Neuronal stem cell (in vitro differentiated cells): ENCODE measurements around the gene DTX2. TPM values are rescaled to one million over a fixed set of nuclear protein-coding genes. Genes with fewer than 3 reads are reported as not detected.
"Not testable (repeated sequence)": the region's sequence is repeated elsewhere in the genome, so short reads cannot be mapped to it uniquely, and the experiment has no call there.

Experiments used
- DNase-seq: peaks from one replicate; pipeline ENCODE4 v3.0.0-alpha.2; 2013; ENCODE audit warnings: low spot score
- H2AFZ ChIP-seq: one replicate; pipeline ENCODE4 v1.6.1; 2013; ENCODE audit warnings: mild to moderate bottlenecking, low read length, inconsistent platforms
- H2AK5ac ChIP-seq: 2 replicates; pipeline ENCODE4 v1.6.1; 2013; ENCODE audit warnings: low read depth, mild to moderate bottlenecking, inconsistent platforms, low read length, moderate library complexity, mixed read lengths
- H2BK120ac ChIP-seq: 2 replicates; pipeline ENCODE4 v1.6.1; 2013; ENCODE audit warnings: low read depth, mild to moderate bottlenecking, inconsistent platforms, low read length, moderate library complexity, mixed read lengths
- H2BK12ac ChIP-seq: one replicate; pipeline ENCODE4 v1.6.1; 2013; ENCODE audit warnings: low read length, inconsistent platforms
- H2BK15ac ChIP-seq: 2 replicates; pipeline ENCODE4 v1.6.1; 2013; ENCODE audit warnings: mild to moderate bottlenecking, low read length, inconsistent platforms, mixed read lengths
- H2BK5ac ChIP-seq: one replicate; pipeline ENCODE4 v1.6.1; 2013; ENCODE audit warnings: inconsistent platforms, mild to moderate bottlenecking, low read length, moderate library complexity
- H3K14ac ChIP-seq: one replicate; pipeline ENCODE4 v1.6.1; 2013; ENCODE audit warnings: low read length, inconsistent platforms
- H3K18ac ChIP-seq: 2 replicates; pipeline ENCODE4 v1.6.1; 2013; ENCODE audit warnings: low read length, inconsistent platforms
- H3K23ac ChIP-seq: 2 replicates; pipeline ENCODE4 v1.6.1; 2013; ENCODE audit warnings: low read depth, mild to moderate bottlenecking, mixed read lengths, low read length, inconsistent platforms; ENCODE audit not compliant: poor library complexity
- H3K27ac ChIP-seq: replicated peaks from 3 replicates; pipeline ENCODE4 v1.5.1; 2013; ENCODE audit warnings: low read length, inconsistent platforms
- H3K27me3 ChIP-seq, 3 experiments: 2 replicates each; pipeline ENCODE4 v1.6.1; 2013; ENCODE audit warnings: low read length in 3 of 3, mild to moderate bottlenecking in 2 of 3, inconsistent platforms in 1 of 3, low read depth in 1 of 3, mixed read lengths in 1 of 3, moderate library complexity in 1 of 3; ENCODE audit not compliant: control insufficient read depth in 3 of 3, insufficient read depth in 3 of 3
- H3K36me3 ChIP-seq, 2 donors: replicated peaks in 1 of 2; 2 replicates each; pipeline ENCODE4 v1.6.1; 2013; ENCODE audit warnings: low read length in 2 of 2; ENCODE audit not compliant: control insufficient read depth in 2 of 2, insufficient read depth in 2 of 2
- H3K4ac ChIP-seq: 2 replicates; pipeline ENCODE4 v1.6.1; 2013; ENCODE audit warnings: inconsistent platforms, mild to moderate bottlenecking, low read length, moderate library complexity
- H3K4me1 ChIP-seq, 2 donors: 1 replicate in 1 of 2; 2 replicates in 1 of 2; pipeline ENCODE4 v1.6.1; 2013; ENCODE audit warnings: low read length in 2 of 2, low read depth in 1 of 2; ENCODE audit not compliant: control insufficient read depth in 2 of 2, insufficient read depth in 1 of 2
- H3K4me2 ChIP-seq: one replicate; pipeline ENCODE4 v1.6.1; 2013; ENCODE audit warnings: mild to moderate bottlenecking, low read length, inconsistent platforms; ENCODE audit not compliant: insufficient read depth, poor library complexity, severe bottlenecking
- H3K4me3 ChIP-seq, 2 donors: 2 replicates each; pipeline ENCODE4 v1.5.1; 2013; ENCODE audit warnings: low read length in 2 of 2, mild to moderate bottlenecking in 2 of 2, inconsistent platforms in 1 of 2, moderate library complexity in 1 of 2
- H3K79me1 ChIP-seq: one replicate; pipeline ENCODE4 v1.6.1; 2013; ENCODE audit warnings: low read depth, mild to moderate bottlenecking, inconsistent platforms, low read length, moderate library complexity
- H3K9ac ChIP-seq: one replicate; pipeline ENCODE4 v1.6.1; 2013; ENCODE audit warnings: mild to moderate bottlenecking, low read depth, low read length, inconsistent platforms; ENCODE audit not compliant: poor library complexity
- H3K9me3 ChIP-seq, 2 donors: replicated peaks in 1 of 2; 2 replicates each; pipeline versions ENCODE3 to v1.6.1; 2013; ENCODE audit warnings: low read length in 2 of 2, mild to moderate bottlenecking in 2 of 2, inconsistent platforms in 1 of 2, low read depth in 1 of 2, mixed read lengths in 1 of 2, moderate library complexity in 1 of 2; ENCODE audit not compliant: control insufficient read depth in 2 of 2, insufficient read depth in 1 of 2
- H4K8ac ChIP-seq: one replicate; pipeline ENCODE4 v1.6.1; 2013; ENCODE audit warnings: low read depth, mild to moderate bottlenecking, inconsistent platforms, low read length, moderate library complexity
- H4K91ac ChIP-seq: one replicate; pipeline ENCODE4 v1.6.1; 2013; ENCODE audit warnings: low read length, low read depth, mild to moderate bottlenecking, inconsistent platforms; ENCODE audit not compliant: poor library complexity
- WGBS, 2 donors: extraction: QIAGEN DNeasy Blood & Tissue Kit; methylation state at CpG; one replicate each; pipeline ENCODE4 v1.1.7; 2013; ENCODE audit warnings: missing lambda C conversion rate in 2 of 2, mixed read lengths in 1 of 2; ENCODE audit not compliant: insufficient read length in 2 of 2, insufficient replicate concordance in 1 of 2; ENCODE audit errors: extremely low coverage in 2 of 2; 5-methylcytosine and 5-hydroxymethylcytosine counted together
- polyA plus RNA-seq, 2 experiments: library from polyadenylated mRNA; stranded (reverse); fragments of 200-250 nt; gene quantifications; one replicate each; pipeline ENCODE4 v1.2.3, GENCODE V29; 2013

Gene DTX2
- polyA plus RNA-seq (2013, experiment 1 of 2) = 12.1 TPM
- polyA plus RNA-seq (2013, experiment 2 of 2) = 12.0 TPM

DNA sequence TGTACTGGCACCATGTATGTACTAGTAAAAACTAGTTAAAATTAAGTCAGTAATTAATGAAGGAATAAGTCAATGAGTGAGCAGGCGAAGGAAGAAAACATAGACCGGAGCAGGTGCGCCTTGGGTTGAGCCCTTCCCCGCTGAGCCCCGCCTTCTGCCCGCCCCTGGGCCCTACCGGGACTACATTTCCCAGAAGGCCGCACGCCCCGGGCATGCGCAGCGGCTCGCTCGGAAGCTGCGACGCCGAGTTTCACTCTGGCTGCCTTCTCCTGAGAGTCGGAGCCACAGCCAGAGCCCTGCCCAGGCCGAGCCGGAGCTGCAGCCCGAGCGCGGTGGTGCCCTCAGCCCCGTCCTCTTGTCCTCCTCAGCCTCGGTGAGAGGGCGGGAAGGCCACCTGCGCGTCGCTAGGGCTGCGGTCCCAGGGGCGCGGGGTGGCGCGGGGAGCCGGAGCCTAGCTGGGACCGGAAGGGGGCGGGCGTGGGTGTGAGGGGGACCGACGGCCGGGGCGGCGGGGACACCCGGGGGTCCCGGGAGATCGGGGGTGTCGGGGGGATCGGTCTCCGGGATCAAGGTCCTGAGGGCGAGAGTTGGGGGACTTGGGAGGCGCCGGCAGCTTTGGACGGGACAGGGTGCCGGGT lies at the start of gene DTX2:
TSS of gene DTX2 (plus strand) at position 246 of the 638 bp plus-strand sequence. CDS start 18,801 bp downstream, outside the sequence.
- Histone ChIP-seq H2AFZ (peak within 1 kb of the TSS; percentile 68), H3K9ac (peak within 1 kb of the TSS; percentile 77), H3K4me3 (peak within 1 kb of the TSS; percentile 45 to 77)
- not testable (repeated sequence) for H3K4me2 ChIP-seq, H2BK12ac ChIP-seq, H3K27me3 ChIP-seq, H2BK120ac ChIP-seq, H3K14ac ChIP-seq, H3K18ac ChIP-seq, H2AK5ac ChIP-seq, H2BK15ac ChIP-seq, H3K4me1 ChIP-seq, H3K9me3 ChIP-seq, DNase-seq, H3K36me3 ChIP-seq, H3K79me1 ChIP-seq, H4K8ac ChIP-seq, H2BK5ac ChIP-seq, H3K4ac ChIP-seq, H3K23ac ChIP-seq, H3K27ac ChIP-seq, H4K91ac ChIP-seq
- no CpG with 5 or more reads among the region's 54 CpGs for WGBS, 2 donors

DNA sequence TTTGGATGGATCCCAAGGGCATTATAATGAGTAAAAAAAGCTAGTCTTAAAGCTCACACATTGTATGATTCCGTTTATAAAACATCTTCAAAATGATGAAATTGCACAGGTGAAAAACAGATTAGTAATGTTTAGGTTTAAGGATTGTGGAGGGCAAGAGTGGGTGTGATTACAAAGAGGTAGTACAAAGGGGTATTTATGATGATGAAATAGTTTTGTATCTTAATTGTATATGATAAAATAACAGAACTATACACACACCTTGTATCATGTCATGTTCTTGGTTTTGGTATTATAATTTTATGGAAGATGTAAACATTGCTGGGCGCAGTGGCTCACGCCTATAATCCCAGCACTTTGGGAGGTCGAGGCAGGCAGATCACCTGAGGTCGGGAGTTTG lies 49.3 kb upstream of the DTX2 start:
- Histone ChIP-seq H3K23ac (no peak overlapping the region), H2BK5ac (no peak overlapping the region), H3K27me3 (no peaks in the 10 kb centered on the region), H3K4me3 (no peak overlapping the region), H3K4ac (no peak overlapping the region), H3K79me1 (no peaks in the 10 kb centered on the region), H3K9me3 (no peaks in the 10 kb centered on the region), H2BK12ac (no peak overlapping the region), H2AFZ (no peak overlapping the region), H3K36me3 (no peaks in the 10 kb centered on the region), H2BK120ac (no peak overlapping the region), H2BK15ac (no peak overlapping the region), H2AK5ac (no peak overlapping the region), H3K4me2 (no peak overlapping the region), H3K9ac (no peak overlapping the region), H3K4me1 (peaks cover 3 to 14% of the 10 kb centered on the region in 2 donors), H4K91ac (no peak overlapping the region), H4K8ac (no peak overlapping the region), H3K18ac (no peak overlapping the region), H3K27ac (no peak overlapping the region), H3K14ac (no peak overlapping the region)
- no peak for DNase-seq
- WGBS, 2 donors = no CpG with 5 or more reads among the region's 5 CpGs

DNA sequence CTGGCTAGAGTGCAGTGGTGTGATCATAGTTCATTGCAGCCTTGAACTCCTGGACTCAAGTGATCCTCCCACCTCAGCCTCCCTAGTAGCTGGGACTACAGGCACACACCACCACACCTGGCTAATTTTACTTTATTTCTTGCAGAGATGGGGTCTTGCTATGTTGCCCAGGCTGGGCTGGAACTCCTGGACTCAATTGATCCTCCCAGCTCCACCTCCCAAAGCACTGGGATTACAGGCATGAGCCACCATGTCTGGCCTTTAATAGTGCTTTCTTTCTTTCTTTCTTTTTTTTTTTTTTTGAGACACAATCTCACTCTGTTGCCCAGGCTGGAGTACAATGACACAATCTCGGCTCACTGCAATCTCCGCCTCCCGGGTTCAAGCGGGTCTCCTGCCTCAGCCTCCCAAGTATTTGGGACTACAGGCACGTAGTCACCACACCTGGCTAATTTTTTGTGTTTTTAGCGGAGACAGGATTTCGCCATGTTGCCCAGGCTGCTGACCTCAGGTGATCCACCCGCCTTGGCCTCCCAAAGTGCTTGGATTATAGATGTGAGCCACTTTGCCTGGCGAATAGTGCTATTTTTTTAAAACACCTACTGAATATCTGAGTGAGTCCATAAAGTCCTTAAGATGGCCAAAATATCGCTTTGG lies 43.7 kb upstream of the DTX2 start:
- H3K36me3 ChIP-seq, H3K14ac ChIP-seq, H3K27me3 ChIP-seq, H3K27ac ChIP-seq, H2BK5ac ChIP-seq, H3K4me3 ChIP-seq, H2BK12ac ChIP-seq, H3K23ac ChIP-seq, H2AFZ ChIP-seq, H4K8ac ChIP-seq, H2BK120ac ChIP-seq, H3K18ac ChIP-seq, H2BK15ac ChIP-seq, H3K4me2 ChIP-seq, H3K9ac ChIP-seq, H2AK5ac ChIP-seq, H3K4me1 ChIP-seq, H3K4ac ChIP-seq, H3K9me3 ChIP-seq, DNase-seq, H4K91ac ChIP-seq, H3K79me1 ChIP-seq: not testable (repeated sequence)
- no CpG with 5 or more reads among the region's 10 CpGs for WGBS, 2 donors

DNA sequence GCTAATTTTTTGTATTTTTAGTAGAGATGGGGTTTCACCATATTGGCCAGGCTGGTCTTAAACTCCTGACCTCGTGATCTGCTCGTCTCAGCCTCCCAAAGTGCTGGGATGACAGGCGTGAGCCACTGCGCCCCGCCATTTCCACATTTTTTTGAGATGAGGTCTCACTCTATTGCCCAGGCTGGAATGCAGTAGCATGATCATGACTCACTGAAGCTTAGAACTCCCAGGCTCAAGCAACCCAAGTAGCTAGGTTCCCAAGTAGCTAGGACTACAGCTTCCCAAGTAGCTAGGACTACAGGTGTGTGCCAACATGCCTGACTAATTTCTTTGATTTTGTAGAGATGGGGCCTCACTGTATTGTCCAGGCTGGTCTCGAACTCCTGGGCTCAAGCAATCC lies 40.4 kb upstream of the DTX2 start:
- H3K18ac ChIP-seq, H3K36me3 ChIP-seq, H3K9me3 ChIP-seq, H4K8ac ChIP-seq, H3K27ac ChIP-seq, H3K4ac ChIP-seq, H2BK12ac ChIP-seq, H3K4me3 ChIP-seq, H3K14ac ChIP-seq, H2BK120ac ChIP-seq, H2AFZ ChIP-seq, H2BK5ac ChIP-seq, H4K91ac ChIP-seq, H3K23ac ChIP-seq, H3K9ac ChIP-seq, H3K79me1 ChIP-seq, H3K27me3 ChIP-seq, DNase-seq, H3K4me2 ChIP-seq, H2AK5ac ChIP-seq, H3K4me1 ChIP-seq, H2BK15ac ChIP-seq: not testable (repeated sequence)
- no CpG with 5 or more reads among the region's 6 CpGs for WGBS, 2 donors
